ENCODE results near the gene CHST3. TPM values are rescaled to one million over a fixed set of nuclear protein-coding genes. Genes with fewer than 3 reads are reported as not detected.

CHST3 gene
- total and polyA plus RNA-seq, 10 of the 15 experiments (the other 5 are each of a cell fraction or from before 2014, with no cell fraction given), result 0.03 to 0.50 (median 0.05) TPM; not detected in 2

- H3K27me3 ChIP-seq (replicated peaks in 1 of 2; ENCODE audit: control insufficient read depth in 2 of 2, insufficient read depth in 2 of 2, low read length in 1 of 2), result peaks cover 0 to 1% of the 10 kb centered on the region in 2 experiments; a peak in 2 of 4 replicates
- H4K20me1 ChIP-seq (ENCODE audit: control insufficient read depth, insufficient read depth), result no peaks in the 10 kb centered on the region
- no peaks in the 10 kb centered on the region for H3K9me3 ChIP-seq (replicated peaks; ENCODE audit: control insufficient read depth, insufficient read depth, low read length)
- H3K79me2 ChIP-seq (ENCODE audit: control insufficient read depth, insufficient read depth, low read length), result no peaks in the 10 kb centered on the region
- FAIRE-seq, result no peak
- no TSS peak for BruUV-seq (replicated peaks)
- H3K4me2 ChIP-seq (ENCODE audit: control insufficient read depth, insufficient read depth), result no peak overlapping the region
- in situ Hi-C loops (cut with MboI) (no loop called here), intact Hi-C loops (cut with micrococcal nuclease; ENCODE audit: unreplicated experiment) (no loop called here)
- H3K9ac ChIP-seq (ENCODE audit: control insufficient read depth, insufficient read depth, low read length), result no peak overlapping the region
- WGBS (ENCODE audit: insufficient coverage, insufficient replicate concordance, low lambda C conversion rate, missing lambda C conversion rate), result 37% methylated on average over 7 of the region's 7 CpGs
- no peak overlapping the region for H3K27ac ChIP-seq (ENCODE audit: control insufficient read depth, insufficient read depth)
- no peak for DNase-seq (ENCODE audit: low read depth, low spot score)
- H3K36me3 ChIP-seq (ENCODE audit: control insufficient read depth in 2 of 2, insufficient read depth in 2 of 2, low read length in 1 of 2), result no peaks in the 10 kb centered on the region
- no peak overlapping the region for H2AFZ ChIP-seq (ENCODE audit: control insufficient read depth, low read depth, low read length)
- ChIA-PET SMC1A (ENCODE audit: uncharacterized antibody, unreplicated experiment) (no interaction called here), RAD21 (ENCODE audit: unreplicated experiment) (no interaction called here), CTCF (no interaction called here), POLR2A (no interaction called here)
- TF ChIP-seq MLLT1 (IDR thresholded peaks at IDR 0.05), result no peak
- TF ChIP-seq MYC (IDR thresholded peaks at IDR 0.05; ENCODE audit: insufficient read depth, insufficient read length, insufficient replicate concordance, low read length, severe bottlenecking), result no peak
- TF ChIP-seq GABPA (IDR thresholded peaks at IDR 0.05; ENCODE audit: low read depth), result no peak
- no peak for TF ChIP-seq KDM1A (IDR thresholded peaks at IDR 0.05; ENCODE audit: borderline replicate concordance)
- TF ChIP-seq SMC3 (IDR thresholded peaks at IDR 0.05; ENCODE audit: borderline replicate concordance, low read length), result no peak
- no peak for TF ChIP-seq NFYB (IDR thresholded peaks at IDR 0.05; ENCODE audit: insufficient read depth, low read depth, low read length)
- TF ChIP-seq, protein P1, sequence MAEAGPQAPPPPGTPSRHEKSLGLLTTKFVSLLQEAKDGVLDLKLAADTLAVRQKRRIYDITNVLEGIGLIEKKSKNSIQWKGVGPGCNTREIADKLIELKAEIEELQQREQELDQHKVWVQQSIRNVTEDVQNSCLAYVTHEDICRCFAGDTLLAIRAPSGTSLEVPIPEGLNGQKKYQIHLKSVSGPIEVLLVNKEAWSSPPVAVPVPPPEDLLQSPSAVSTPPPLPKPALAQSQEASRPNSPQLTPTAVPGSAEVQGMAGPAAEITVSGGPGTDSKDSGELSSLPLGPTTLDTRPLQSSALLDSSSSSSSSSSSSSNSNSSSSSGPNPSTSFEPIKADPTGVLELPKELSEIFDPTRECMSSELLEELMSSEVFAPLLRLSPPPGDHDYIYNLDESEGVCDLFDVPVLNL (IDR thresholded peaks at IDR 0.05; ENCODE audit: low read depth, low read length), result no peak
- no peak for TF ChIP-seq GATAD2B (conservative IDR thresholded peaks at IDR 0.05; ENCODE audit: low read depth)
- no peak for TF ChIP-seq YY1 (IDR thresholded peaks at IDR 0.05; ENCODE audit: low read depth, low read length)
- TF ChIP-seq NFXL1 (IDR thresholded peaks at IDR 0.05; ENCODE audit: borderline replicate concordance), result no peak
- no peak for ATAC-seq
- no peaks in the 10 kb centered on the region for H3K4me1 ChIP-seq (ENCODE audit: control insufficient read depth, insufficient read depth, low read length)
- H3K4me3 ChIP-seq, result no peak overlapping the region
Measured at GRCh38 chr10:71923138-71923692, 41.0 kb upstream of the CHST3 start.

Measured in GM12878 (cell line).